ENCODE measurements around the gene BAHD1.

BAHD1 gene

GRCh38 chr15:40398413-40398873 is 42.3 kb upstream of the BAHD1 start:
- TF ChIP-seq SPI1 (IDR thresholded peaks at IDR 0.05; ENCODE audit: borderline replicate concordance, low read depth) (peak; percentile 38; the same call in 1 of the 2 replicates), REST (IDR thresholded peaks at IDR 0.05; ENCODE audit: insufficient replicate concordance, low read depth) (peak; percentile 25), POLR2AphosphoS5 (IDR thresholded peaks at IDR 0.05; ENCODE audit: low read depth) (peak; percentile 86)
- TF ChIP-seq, protein P1, sequence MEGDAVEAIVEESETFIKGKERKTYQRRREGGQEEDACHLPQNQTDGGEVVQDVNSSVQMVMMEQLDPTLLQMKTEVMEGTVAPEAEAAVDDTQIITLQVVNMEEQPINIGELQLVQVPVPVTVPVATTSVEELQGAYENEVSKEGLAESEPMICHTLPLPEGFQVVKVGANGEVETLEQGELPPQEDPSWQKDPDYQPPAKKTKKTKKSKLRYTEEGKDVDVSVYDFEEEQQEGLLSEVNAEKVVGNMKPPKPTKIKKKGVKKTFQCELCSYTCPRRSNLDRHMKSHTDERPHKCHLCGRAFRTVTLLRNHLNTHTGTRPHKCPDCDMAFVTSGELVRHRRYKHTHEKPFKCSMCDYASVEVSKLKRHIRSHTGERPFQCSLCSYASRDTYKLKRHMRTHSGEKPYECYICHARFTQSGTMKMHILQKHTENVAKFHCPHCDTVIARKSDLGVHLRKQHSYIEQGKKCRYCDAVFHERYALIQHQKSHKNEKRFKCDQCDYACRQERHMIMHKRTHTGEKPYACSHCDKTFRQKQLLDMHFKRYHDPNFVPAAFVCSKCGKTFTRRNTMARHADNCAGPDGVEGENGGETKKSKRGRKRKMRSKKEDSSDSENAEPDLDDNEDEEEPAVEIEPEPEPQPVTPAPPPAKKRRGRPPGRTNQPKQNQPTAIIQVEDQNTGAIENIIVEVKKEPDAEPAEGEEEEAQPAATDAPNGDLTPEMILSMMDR (IDR thresholded peaks at IDR 0.05; ENCODE audit: insufficient read depth, low read length) = no peak
- Histone ChIP-seq H3K27me3 (ENCODE audit: insufficient read depth, poor library complexity, severe bottlenecking) (no peaks in the 10 kb centered on the region), H3K27ac (replicated peaks) (peak overlapping the region; percentile 82), H3K4me3 (replicated peaks; ENCODE audit: insufficient read depth, low read length) (no peak overlapping the region)
- DNase-seq (ENCODE audit: low read depth in 1 of 2, low spot score in 1 of 2) = peak; percentile 61 to 95

- Histone ChIP-seq H3K27ac (replicated peaks) (peak overlapping the region; percentile 82), H3K27me3 (ENCODE audit: insufficient read depth, poor library complexity, severe bottlenecking) (no peaks in the 10 kb centered on the region), H3K4me3 (replicated peaks; ENCODE audit: insufficient read depth, low read length) (no peak overlapping the region)
- no peak for DNase-seq (ENCODE audit: low read depth in 1 of 2, low spot score in 1 of 2)
- TF ChIP-seq, protein P1 (IDR thresholded peaks at IDR 0.05; ENCODE audit: insufficient read depth, low read length) = no peak
- TF ChIP-seq GABPA (IDR thresholded peaks at IDR 0.05; ENCODE audit: low read depth) (no peak), SPI1 (IDR thresholded peaks at IDR 0.05; ENCODE audit: borderline replicate concordance, low read depth) (no peak), POLR2AphosphoS5 (IDR thresholded peaks at IDR 0.05; ENCODE audit: low read depth) (no peak), REST (IDR thresholded peaks at IDR 0.05; ENCODE audit: insufficient replicate concordance, low read depth) (no peak)
Measured at GRCh38 chr15:40399370-40399769, 41.4 kb upstream of the BAHD1 start.

DNA sequence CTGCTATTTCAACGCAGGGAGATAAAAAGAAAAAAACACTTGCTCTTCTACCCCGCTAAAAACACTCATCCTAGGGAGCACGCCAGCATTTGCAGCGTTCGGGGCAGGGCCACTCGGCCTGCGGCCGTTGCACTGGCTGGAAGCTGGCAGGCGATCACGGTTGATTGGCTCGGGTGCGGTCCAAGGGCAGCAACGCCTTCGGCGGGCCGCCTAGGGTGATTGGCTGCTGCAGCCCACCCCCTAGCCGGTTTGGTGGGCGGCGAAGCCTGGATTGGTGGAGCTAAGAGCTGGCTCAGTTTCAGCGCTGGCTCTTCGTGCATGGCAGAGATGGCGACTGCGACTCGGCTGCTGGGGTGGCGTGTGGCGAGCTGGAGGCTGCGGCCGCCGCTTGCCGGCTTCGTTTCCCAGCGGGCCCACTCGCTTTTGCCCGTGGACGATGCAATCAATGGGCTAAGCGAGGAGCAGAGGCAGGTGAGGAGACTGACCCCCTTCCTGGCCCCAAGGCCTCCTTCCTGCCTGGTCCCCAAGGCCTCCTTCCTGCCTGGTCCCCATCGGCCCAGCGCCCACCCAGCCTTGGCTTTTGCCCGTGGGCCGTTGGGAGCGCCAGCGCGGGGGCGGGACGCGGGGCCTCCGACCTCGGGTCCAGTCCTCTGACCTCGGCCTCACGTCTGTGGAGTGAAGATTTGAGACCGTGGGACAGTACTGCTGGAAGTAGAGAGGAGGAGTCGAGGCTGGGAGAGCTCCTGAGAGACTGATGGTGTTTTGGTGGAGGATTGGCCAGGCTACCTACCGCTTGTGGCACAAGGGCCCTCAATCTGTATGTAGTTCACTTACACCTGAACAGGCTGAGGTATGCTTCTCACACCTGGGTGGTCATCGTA is 35.0 kb upstream of the BAHD1 start, which contains the start of gene IVD:
Gene IVD, plus strand, starts transcription at position 295 of the 881 bp plus-strand sequence. Its CDS starts 33 bp downstream, at position 328.
- peak within 1 kb of the TSS; percentile 63 for H3K27ac ChIP-seq (replicated peaks)

More for the DNA sequence above, 35.0 kb upstream of the BAHD1 start, which contains the start of gene IVD:
- Histone ChIP-seq H3K27me3 (ENCODE audit: insufficient read depth, poor library complexity, severe bottlenecking) (no peaks in the 10 kb centered on the region), H3K4me3 (replicated peaks; ENCODE audit: insufficient read depth, low read length) (peak within 1 kb of the TSS; percentile 62)
- DNase-seq (ENCODE audit: low read depth in 1 of 2, low spot score in 1 of 2) = peak; percentile 60 to 84
- TF ChIP-seq SPI1 (IDR thresholded peaks at IDR 0.05; ENCODE audit: borderline replicate concordance, low read depth) = no peak
- TF ChIP-seq, protein P1 (IDR thresholded peaks at IDR 0.05; ENCODE audit: insufficient read depth, low read length) = no peak
- TF ChIP-seq POLR2AphosphoS5 (IDR thresholded peaks at IDR 0.05; ENCODE audit: low read depth) = no peak; the same call in 1 of the 2 replicates
- no peak for TF ChIP-seq REST (IDR thresholded peaks at IDR 0.05; ENCODE audit: insufficient replicate concordance, low read depth)
- no peak for TF ChIP-seq GABPA (IDR thresholded peaks at IDR 0.05; ENCODE audit: low read depth)
